ENCODE data around the gene MRC2. TPM values are rescaled to one million over a fixed set of nuclear protein-coding genes. Genes with fewer than 3 reads are reported as not detected.
A peak's percentile ranks its signal among the peaks of the same experiment; 100 is the strongest.

The MRC2 gene
- total and polyA plus RNA-seq, 2 of the 13 experiments (the other 11 are each of a cell fraction or from before 2014, with no cell fraction given): not detected

DNA sequence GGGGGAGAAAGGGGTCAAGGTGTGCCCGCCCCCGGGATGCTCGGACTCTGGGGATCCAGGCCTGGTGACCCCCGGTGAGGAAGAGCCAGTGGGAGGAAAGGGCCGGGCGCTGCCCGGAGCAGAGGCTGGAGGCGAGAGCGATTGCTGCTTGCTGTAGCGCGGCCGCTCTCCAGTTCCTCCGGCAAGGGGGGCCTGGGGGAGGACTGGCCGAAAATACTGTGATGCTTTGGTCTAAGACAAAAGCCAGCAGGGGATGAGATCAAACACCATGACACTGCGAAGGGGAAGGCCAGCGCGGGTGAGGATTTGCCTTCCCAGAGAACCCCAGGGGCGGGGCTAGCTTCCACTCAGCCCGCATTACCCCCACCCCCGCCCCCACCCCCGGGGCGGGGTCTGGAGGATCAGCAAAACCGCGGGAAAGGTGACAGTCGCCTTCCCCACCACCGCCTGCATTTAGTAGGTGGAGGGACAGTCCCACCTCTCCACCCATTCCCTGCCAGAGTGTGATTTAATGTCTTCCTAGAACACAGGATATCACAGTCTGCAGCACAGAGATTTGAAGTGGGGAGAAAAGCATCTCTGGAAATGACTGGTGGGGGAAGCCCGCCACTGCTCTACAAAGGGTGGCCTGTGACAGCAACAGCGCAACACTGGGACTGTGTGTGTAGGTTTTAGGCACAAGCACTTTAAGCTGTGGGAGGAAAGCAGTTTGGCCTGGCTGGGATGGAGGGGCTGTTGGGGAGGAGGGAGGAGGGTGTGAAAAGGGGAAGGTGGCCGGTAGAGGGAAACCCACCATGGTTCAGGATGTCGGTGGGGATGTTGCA lies 25.7 kb downstream of the MRC2 start:
- Histone ChIP-seq H3K79me2 (ENCODE audit: insufficient read depth, low read length) (no peaks in the 10 kb centered on the region), H2AFZ (ENCODE audit: low read length) (no peak overlapping the region), H3K36me3 (replicated peaks in 1 of 2; ENCODE audit: control insufficient read depth in 1 of 2, insufficient read depth in 2 of 2, low read length in 2 of 2) (no peaks in the 10 kb centered on the region), H3K27ac (ENCODE audit: extremely low read length, insufficient read depth, low read length) (no peak overlapping the region), H3K4me1 (ENCODE audit: insufficient read depth, low read length) (peaks cover 21% of the 10 kb centered on the region), H3K4me3 (replicated peaks in 1 of 3; ENCODE audit: insufficient read depth in 1 of 3, low read depth in 2 of 3, low read length in 3 of 3) (peak overlapping the region; percentile 43 to 64 (median 47); a peak in 5 of 6 replicates), H3K9me3 (ENCODE audit: low read length) (no peaks in the 10 kb centered on the region), H3K4me2 (ENCODE audit: low read depth, low read length) (peak overlapping the region; percentile 80), H3K9ac (ENCODE audit: insufficient read depth, low read depth, low read length) (no peak overlapping the region), H3K27me3 (ENCODE audit: control insufficient read depth in 1 of 2, insufficient read depth in 2 of 2, low read length in 2 of 2) (peaks cover 15 to 75% of the 10 kb centered on the region in 2 experiments; a peak in 4 of 5 replicates), H4K20me1 (ENCODE audit: insufficient read depth, low read length) (no peaks in the 10 kb centered on the region)
- 16% methylated on average over 28 of the region's 30 CpGs for WGBS (ENCODE audit: low lambda C conversion rate)
- CTCF ChIA-PET (ENCODE audit: low intra/inter-chr PET ratio, low total read pairs): no interaction called here
- intact Hi-C loops (cut with micrococcal nuclease; ENCODE audit: unreplicated experiment) (no loop called here), in situ Hi-C loops (cut with HindIII; ENCODE audit: extremely low pct_ligation_motif_present, low pct_unique_long_range_greater_than_20kb) (no loop called here)
- BruUV-seq (replicated peaks): no TSS peak
- ATAC-seq (peak; percentile 45), FAIRE-seq (no peak), DNase-seq (ENCODE audit: low spot score) (no peak)
- no peak for TF ChIP-seq GATAD1 (CRISPR knock-in tag; IDR thresholded peaks at IDR 0.05)
- TF ChIP-seq CBFB (CRISPR knock-in tag; IDR thresholded peaks at IDR 0.05): no peak
- no peak for TF ChIP-seq GZF1 (CRISPR knock-in tag; IDR thresholded peaks at IDR 0.05)
- no peak for TF ChIP-seq ZNF703 (CRISPR knock-in tag; IDR thresholded peaks at IDR 0.05; ENCODE audit: borderline replicate concordance)
- no peak for TF ChIP-seq ZNF883 (CRISPR knock-in tag; IDR thresholded peaks at IDR 0.05; ENCODE audit: not compliant biosample characterization)
- TF ChIP-seq ASH2L (IDR thresholded peaks at IDR 0.05; ENCODE audit: insufficient read length, low read depth, low read length): no peak
- TF ChIP-seq, protein P1, sequence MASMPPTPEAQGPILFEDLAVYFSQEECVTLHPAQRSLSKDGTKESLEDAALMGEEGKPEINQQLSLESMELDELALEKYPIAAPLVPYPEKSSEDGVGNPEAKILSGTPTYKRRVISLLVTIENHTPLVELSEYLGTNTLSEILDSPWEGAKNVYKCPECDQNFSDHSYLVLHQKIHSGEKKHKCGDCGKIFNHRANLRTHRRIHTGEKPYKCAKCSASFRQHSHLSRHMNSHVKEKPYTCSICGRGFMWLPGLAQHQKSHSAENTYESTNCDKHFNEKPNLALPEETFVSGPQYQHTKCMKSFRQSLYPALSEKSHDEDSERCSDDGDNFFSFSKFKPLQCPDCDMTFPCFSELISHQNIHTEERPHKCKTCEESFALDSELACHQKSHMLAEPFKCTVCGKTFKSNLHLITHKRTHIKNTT (CRISPR knock-in tag; IDR thresholded peaks at IDR 0.05): no peak
- no peak for TF ChIP-seq ZNF513 (CRISPR knock-in tag; conservative IDR thresholded peaks at IDR 0.05)
- TF ChIP-seq ZNF180 (CRISPR knock-in tag; IDR thresholded peaks at IDR 0.05; ENCODE audit: borderline replicate concordance, low read depth): no peak
- no peak for TF ChIP-seq TSC22D2 (CRISPR knock-in tag; IDR thresholded peaks at IDR 0.05; ENCODE audit: borderline replicate concordance)
- no peak for TF ChIP-seq SP2 (CRISPR knock-in tag; IDR thresholded peaks at IDR 0.05)
- TF ChIP-seq ZNF784 (CRISPR knock-in tag; IDR thresholded peaks at IDR 0.05; ENCODE audit: borderline replicate concordance): no peak
- TF ChIP-seq CEBPB (IDR thresholded peaks at IDR 0.05; ENCODE audit: borderline replicate concordance, low read depth, low read length): no peak
- TF ChIP-seq, protein P2, sequence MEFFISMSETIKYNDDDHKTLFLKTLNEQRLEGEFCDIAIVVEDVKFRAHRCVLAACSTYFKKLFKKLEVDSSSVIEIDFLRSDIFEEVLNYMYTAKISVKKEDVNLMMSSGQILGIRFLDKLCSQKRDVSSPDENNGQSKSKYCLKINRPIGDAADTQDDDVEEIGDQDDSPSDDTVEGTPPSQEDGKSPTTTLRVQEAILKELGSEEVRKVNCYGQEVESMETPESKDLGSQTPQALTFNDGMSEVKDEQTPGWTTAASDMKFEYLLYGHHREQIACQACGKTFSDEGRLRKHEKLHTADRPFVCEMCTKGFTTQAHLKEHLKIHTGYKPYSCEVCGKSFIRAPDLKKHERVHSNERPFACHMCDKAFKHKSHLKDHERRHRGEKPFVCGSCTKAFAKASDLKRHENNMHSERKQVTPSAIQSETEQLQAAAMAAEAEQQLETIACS (CRISPR knock-in tag; IDR thresholded peaks at IDR 0.05): no peak
- no peak for TF ChIP-seq LBX2 (CRISPR knock-in tag; IDR thresholded peaks at IDR 0.05; ENCODE audit: borderline replicate concordance)
- TF ChIP-seq, protein P3, sequence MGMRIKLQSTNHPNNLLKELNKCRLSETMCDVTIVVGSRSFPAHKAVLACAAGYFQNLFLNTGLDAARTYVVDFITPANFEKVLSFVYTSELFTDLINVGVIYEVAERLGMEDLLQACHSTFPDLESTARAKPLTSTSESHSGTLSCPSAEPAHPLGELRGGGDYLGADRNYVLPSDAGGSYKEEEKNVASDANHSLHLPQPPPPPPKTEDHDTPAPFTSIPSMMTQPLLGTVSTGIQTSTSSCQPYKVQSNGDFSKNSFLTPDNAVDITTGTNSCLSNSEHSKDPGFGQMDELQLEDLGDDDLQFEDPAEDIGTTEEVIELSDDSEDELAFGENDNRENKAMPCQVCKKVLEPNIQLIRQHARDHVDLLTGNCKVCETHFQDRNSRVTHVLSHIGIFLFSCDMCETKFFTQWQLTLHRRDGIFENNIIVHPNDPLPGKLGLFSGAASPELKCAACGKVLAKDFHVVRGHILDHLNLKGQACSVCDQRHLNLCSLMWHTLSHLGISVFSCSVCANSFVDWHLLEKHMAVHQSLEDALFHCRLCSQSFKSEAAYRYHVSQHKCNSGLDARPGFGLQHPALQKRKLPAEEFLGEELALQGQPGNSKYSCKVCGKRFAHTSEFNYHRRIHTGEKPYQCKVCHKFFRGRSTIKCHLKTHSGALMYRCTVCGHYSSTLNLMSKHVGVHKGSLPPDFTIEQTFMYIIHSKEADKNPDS (CRISPR knock-in tag; IDR thresholded peaks at IDR 0.05): no peak
- POLR2A ChIA-PET: no interaction called here

Measured in HepG2 (cell line).